ENCODE measurements around the gene SALL1. TPM values are rescaled to one million over a fixed set of nuclear protein-coding genes. Genes with fewer than 3 reads are reported as not detected.
A peak's percentile ranks its signal among the peaks of the same experiment; 100 is the strongest.

Gene SALL1
- total and polyA plus RNA-seq, 2 of the 13 experiments (the other 11 are each of a cell fraction or from before 2014, with no cell fraction given), result 6.6 to 12.3 TPM

- TF ChIP-seq ZNF382 (CRISPR knock-in tag; IDR thresholded peaks at IDR 0.05; ENCODE audit: borderline replicate concordance) (no peak), ZSCAN30 (CRISPR knock-in tag; IDR thresholded peaks at IDR 0.05) (no peak), TP53 (CRISPR knock-in tag; conservative IDR thresholded peaks at IDR 0.05) (no peak), HNRNPK (IDR thresholded peaks at IDR 0.05; ENCODE audit: low read depth, low read length, poor library complexity, severe bottlenecking) (peak; percentile 100), ZNF652 (CRISPR knock-in tag; IDR thresholded peaks at IDR 0.05; ENCODE audit: borderline replicate concordance, low read depth) (peak; percentile 80), ASH2L (IDR thresholded peaks at IDR 0.05; ENCODE audit: insufficient read length, low read depth, low read length) (peak; percentile 17), ATF5 (CRISPR knock-in tag; IDR thresholded peaks at IDR 0.05; ENCODE audit: low read depth) (no peak), SRF (IDR thresholded peaks at IDR 0.05; ENCODE audit: low read depth, low read length) (no peak), ZNF792 (CRISPR knock-in tag; IDR thresholded peaks at IDR 0.05) (no peak), LCORL (IDR thresholded peaks at IDR 0.05) (no peak), LCORL (CRISPR knock-in tag; IDR thresholded peaks at IDR 0.05) (peak; percentile 14; the same call in 1 of the 2 replicates), JUND (CRISPR knock-in tag; IDR thresholded peaks at IDR 0.05) (no peak), ARID4A (CRISPR knock-in tag; IDR thresholded peaks at IDR 0.05; ENCODE audit: borderline replicate concordance) (0 out of 2 replicates have a peak, but pooled peaks have one; percentile 15), ZNF292 (CRISPR knock-in tag; IDR thresholded peaks at IDR 0.05; ENCODE audit: borderline replicate concordance, low read depth) (no peak), POLR2G (IDR thresholded peaks at IDR 0.05; ENCODE audit: low read depth, low read length) (peak; percentile 65), TFE3 (CRISPR knock-in tag; IDR thresholded peaks at IDR 0.05) (no peak)
- TF ChIP-seq, protein P1, sequence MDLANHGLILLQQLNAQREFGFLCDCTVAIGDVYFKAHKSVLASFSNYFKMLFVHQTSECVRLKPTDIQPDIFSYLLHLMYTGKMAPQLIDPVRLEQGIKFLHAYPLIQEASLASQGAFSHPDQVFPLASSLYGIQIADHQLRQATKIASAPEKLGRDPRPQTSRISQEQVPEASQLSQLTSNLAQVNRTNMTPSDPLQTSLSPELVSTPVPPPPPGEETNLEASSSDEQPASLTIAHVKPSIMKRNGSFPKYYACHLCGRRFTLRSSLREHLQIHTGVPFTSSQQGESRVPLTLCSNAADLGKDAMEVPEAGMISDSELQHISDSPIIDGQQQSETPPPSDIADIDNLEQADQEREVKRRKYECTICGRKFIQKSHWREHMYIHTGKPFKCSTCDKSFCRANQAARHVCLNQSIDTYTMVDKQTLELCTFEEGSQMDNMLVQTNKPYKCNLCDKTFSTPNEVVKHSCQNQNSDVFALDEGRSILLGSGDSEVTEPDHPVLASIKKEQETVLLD (CRISPR knock-in tag; IDR thresholded peaks at IDR 0.05; ENCODE audit: low read depth), result peak; percentile 51; the same call in 1 of the 2 replicates
- TF ChIP-seq, protein P2, sequence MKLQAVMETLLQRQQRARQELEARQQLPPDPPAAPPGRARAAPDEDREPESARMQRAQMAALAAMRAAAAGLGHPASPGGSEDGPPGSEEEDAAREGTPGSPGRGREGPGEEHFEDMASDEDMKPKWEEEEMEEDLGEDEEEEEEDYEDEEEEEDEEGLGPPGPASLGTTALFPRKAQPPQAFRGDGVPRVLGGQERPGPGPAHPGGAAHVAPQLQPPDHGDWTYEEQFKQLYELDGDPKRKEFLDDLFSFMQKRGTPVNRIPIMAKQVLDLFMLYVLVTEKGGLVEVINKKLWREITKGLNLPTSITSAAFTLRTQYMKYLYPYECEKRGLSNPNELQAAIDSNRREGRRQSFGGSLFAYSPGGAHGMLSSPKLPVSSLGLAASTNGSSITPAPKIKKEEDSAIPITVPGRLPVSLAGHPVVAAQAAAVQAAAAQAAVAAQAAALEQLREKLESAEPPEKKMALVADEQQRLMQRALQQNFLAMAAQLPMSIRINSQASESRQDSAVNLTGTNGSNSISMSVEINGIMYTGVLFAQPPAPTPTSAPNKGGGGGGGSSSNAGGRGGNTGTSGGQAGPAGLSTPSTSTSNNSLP (IDR thresholded peaks at IDR 0.05; ENCODE audit: low read depth, low read length), result peak; percentile 46; the same call in 1 of the 2 replicates
Observed at GRCh38 chr16:51151435-51151960, 428 bp upstream of the SALL1 start (continued).

All from HepG2 (cell line).